HepG2 (cell line): ENCODE measurements around the gene GRID1. TPM values are rescaled to one million over a fixed set of nuclear protein-coding genes. Genes with fewer than 3 reads are reported as not detected.

Experiments used
- ATAC-seq: fragments of 200-7000 bp; cut with Tn5 transposase; 3 replicates; pipeline ENCODE4 v1.9.1; 2020; ENCODE audit warnings: mild to moderate bottlenecking, moderate library complexity
- BruUV-seq: library from RNA; stranded (reverse); fragments of 400-500 nt; replicated peaks from 2 replicates; lab custom pipeline; 2021; lab: Mats Ljungman, UMichigan
- CTCF ChIA-PET: fragments of 300-600 bp; formaldehyde crosslinking; extraction: SDS; loops from one replicate; lab custom pipeline; 2021; ENCODE audit warnings: low total read pairs, inconsistent platforms, low intra/inter-chr PET ratio; lab: Yijun Ruan, JAX
- POLR2A ChIA-PET: fragments of 350-600 bp; sonication (Branson Sonifier 250); formaldehyde crosslinking; loops from one replicate; lab custom pipeline; 2020; ENCODE audit warnings: antibody characterized with exemption, inconsistent platforms; lab: Yijun Ruan, JAX
- DNase-seq: peaks from one replicate; pipeline ENCODE4 v3.0.0-alpha.2; 2015; ENCODE audit warnings: low spot score
- FAIRE-seq: peaks from 3 replicates; lab custom pipeline; 2011; peaks lifted over from hg19 to GRCh38; lab: Jason Lieb, UNC
- H2AFZ ChIP-seq: one replicate; pipeline ENCODE4 v1.6.1; 2011; ENCODE audit warnings: low read length, inconsistent platforms
- H3K27ac ChIP-seq: fragments of 300-600 bp; 3 replicates; pipeline ENCODE4 v1.8.0; 2011; ENCODE audit warnings: mixed run types, mild to moderate bottlenecking, mixed read lengths, low read length, inconsistent platforms; ENCODE audit not compliant: insufficient read depth; ENCODE audit errors: extremely low read length
- H3K27me3 ChIP-seq, 2 experiments: fragments of 200-600 bp in 1 of 2; 2 replicates in 1 of 2; 3 replicates in 1 of 2; pipeline versions ENCODE4 v1.6.0 to v1.8.0; 2011; ENCODE audit warnings: low read length in 2 of 2, mild to moderate bottlenecking in 2 of 2, moderate library complexity in 2 of 2, inconsistent platforms in 1 of 2; ENCODE audit not compliant: insufficient read depth in 2 of 2, control insufficient read depth in 1 of 2
- H3K36me3 ChIP-seq, 2 experiments: fragments of 200-600 bp in 1 of 2; replicated peaks in 1 of 2; 2 replicates in 1 of 2; 3 replicates in 1 of 2; pipeline versions ENCODE4 v1.5.1 to v1.8.0; 2011; ENCODE audit warnings: low read length in 2 of 2, inconsistent platforms in 1 of 2; ENCODE audit not compliant: insufficient read depth in 2 of 2, control insufficient read depth in 1 of 2
- H3K4me1 ChIP-seq: 2 replicates; pipeline ENCODE4 v1.5.1; 2012; ENCODE audit warnings: low read length, inconsistent platforms; ENCODE audit not compliant: insufficient read depth
- H3K4me2 ChIP-seq: 2 replicates; pipeline ENCODE4 v1.6.0; 2011; ENCODE audit warnings: low read depth, low read length, inconsistent platforms
- H3K4me3 ChIP-seq, 3 experiments: fragments of 200-600 bp in 1 of 3; sonication (generic), shearing (Covaris generic) in 1 of 3; replicated peaks in 1 of 3; 2 replicates each; pipeline ENCODE4 v1.5.1; 2011 to 2016; ENCODE audit warnings: low read length in 3 of 3, inconsistent platforms in 2 of 3, low read depth in 2 of 3, mild to moderate bottlenecking in 2 of 3, control low read depth in 1 of 3, mixed read lengths in 1 of 3; ENCODE audit not compliant: insufficient read depth in 1 of 3
- H3K79me2 ChIP-seq: one replicate; pipeline ENCODE4 v1.6.1; 2011; ENCODE audit warnings: low read length, inconsistent platforms; ENCODE audit not compliant: insufficient read depth
- H3K9ac ChIP-seq: 2 replicates; pipeline ENCODE4 v1.6.0; 2011; ENCODE audit warnings: mild to moderate bottlenecking, low read depth, low read length, inconsistent platforms; ENCODE audit not compliant: insufficient read depth
- H3K9me3 ChIP-seq: 2 replicates; pipeline ENCODE4 v1.5.1; 2012; ENCODE audit warnings: mild to moderate bottlenecking, low read length
- H4K20me1 ChIP-seq: 2 replicates; pipeline ENCODE4 v1.6.0; 2011; ENCODE audit warnings: inconsistent platforms, mild to moderate bottlenecking, low read length, moderate library complexity; ENCODE audit not compliant: insufficient read depth
- ATAD3A ChIP-seq: sonication (generic); formaldehyde crosslinking; IDR thresholded peaks from 2 replicates; pipeline ENCODE4 v1.4.0; 2020; ENCODE audit warnings: missing genetic modification reagents
- CEBPG ChIP-seq: IDR thresholded peaks from 2 replicates; pipeline ENCODE4 v1.6.1; 2016
- HNRNPUL1 ChIP-seq: fragments of 200-400 bp; formaldehyde crosslinking; IDR thresholded peaks from 2 replicates; pipeline ENCODE4 v1.6.1; 2017; ENCODE audit warnings: low read depth, mild to moderate bottlenecking, low read length, moderate library complexity
- KLF12 ChIP-seq: sonication (generic); formaldehyde crosslinking; IDR thresholded peaks from 2 replicates; pipeline ENCODE4 v1.4.0; 2020; ENCODE audit warnings: missing genetic modification reagents, borderline replicate concordance
- MYNN ChIP-seq: sonication (generic); formaldehyde crosslinking; IDR thresholded peaks from 2 replicates; pipeline ENCODE4 v1.4.0; 2020; ENCODE audit warnings: mild to moderate bottlenecking, low read depth, missing genetic modification reagents
- RAD51 ChIP-seq: fragments of 450-650 bp; IDR thresholded peaks from 2 replicates; pipeline ENCODE4 v1.6.1; 2016; ENCODE audit warnings: borderline replicate concordance
- SMYD3 ChIP-seq: sonication (generic); formaldehyde crosslinking; IDR thresholded peaks from 2 replicates; pipeline ENCODE4 v1.8.1; 2023; ENCODE audit warnings: mild to moderate bottlenecking, missing genetic modification reagents
- SOX13 ChIP-seq, 3 experiments: fragments of 450-650 bp in 1 of 3; sonication (generic) in 1 of 3; formaldehyde crosslinking in 1 of 3; IDR thresholded peaks in 2 of 3; conservative IDR thresholded peaks in 1 of 3; 2 replicates each; pipeline versions ENCODE4 v1.5.0 to v1.6.1; 2016 to 2020; ENCODE audit warnings: antibody characterized with exemption in 1 of 3, mild to moderate bottlenecking in 1 of 3, missing compliant biosample characterization in 1 of 3, missing genetic modification reagents in 1 of 3, moderate library complexity in 1 of 3
- ZNF570 ChIP-seq: sonication (generic); formaldehyde crosslinking; IDR thresholded peaks from 2 replicates; pipeline ENCODE4 v1.4.0; 2020; ENCODE audit warnings: mild to moderate bottlenecking, missing genetic modification reagents, borderline replicate concordance
- WGBS: methylation state at CpG from one replicate; pipeline ENCODE4 v1.1.6; 2017; ENCODE audit warnings: low lambda C conversion rate; 5-methylcytosine and 5-hydroxymethylcytosine counted together
- in situ Hi-C: cut with HindIII; loops from 2 replicates; pipeline ENCODE4 v1.10.0; 2017; ENCODE audit warnings: low pct_unique_long_range_greater_than_20kb; ENCODE audit not compliant: extremely low pct_ligation_motif_present
- intact Hi-C: fragments of 100-400 bp; cut with micrococcal nuclease; formaldehyde crosslinking; loops from one replicate; pipeline ENCODE4 v1.10.0; 2022; ENCODE audit not compliant: unreplicated experiment
- polyA plus RNA-seq, 8 experiments: library from polyadenylated mRNA; depleted of rRNA in 3 of 8; stranded (reverse) in 7 of 8; unstranded in 1 of 8; fragments of >200 nt; fragmentation: Illumina TruSeq in 4 of 8; extraction: Trizol in 4 of 8; gene quantifications; 2 replicates each; pipeline versions ENCODE4 v1.2.1 to v1.2.3, GENCODE V29; 2011 to 2016; ENCODE audit warnings: low read depth in 4 of 8, missing spikeins in 1 of 8, mixed read lengths in 1 of 8; ENCODE audit not compliant: insufficient read depth in 1 of 8
- total RNA-seq, 5 experiments: library from RNA; depleted of rRNA; stranded (reverse); fragments of >200 nt; fragmentation: Illumina TruSeq; extraction: Trizol; gene quantifications; 2 replicates each; pipeline ENCODE4 v1.2.3, GENCODE V29; 2016; ENCODE audit warnings: low read depth in 1 of 5
- TF ChIP-seq, protein P1 (sequence below): sonication (generic); formaldehyde crosslinking; IDR thresholded peaks from 2 replicates; pipeline ENCODE4 v1.5.0; 2020; ENCODE audit warnings: mild to moderate bottlenecking, missing genetic modification reagents
- TF ChIP-seq, protein P2 (sequence below): sonication (generic); formaldehyde crosslinking; IDR thresholded peaks from 2 replicates; pipeline ENCODE4 v1.4.0; 2020; ENCODE audit warnings: mild to moderate bottlenecking, missing genetic modification reagents

Gene GRID1
- total and polyA plus RNA-seq, 2 of the 13 experiments (the other 11 are each of a cell fraction or from before 2014, with no cell fraction given), result 0.05 TPM; not detected in 1

DNA sequence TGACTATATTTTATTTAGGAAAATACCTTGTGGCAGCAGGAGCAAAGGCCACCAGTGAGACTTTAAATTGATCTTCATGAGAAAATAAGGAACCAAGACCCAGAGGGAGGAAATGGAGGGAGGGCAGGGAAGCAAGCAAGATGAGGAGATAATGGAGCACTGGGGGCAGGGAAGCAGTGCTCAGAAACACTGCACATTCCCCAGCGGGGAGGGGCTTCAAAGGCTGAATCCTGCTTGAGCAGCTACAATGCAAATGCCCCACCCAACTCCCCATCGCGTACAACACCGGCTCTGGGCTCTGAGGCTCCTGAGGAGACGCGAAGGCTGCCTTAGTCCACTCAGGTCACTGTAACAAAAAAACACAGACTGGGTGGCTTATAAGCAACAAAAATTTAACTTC lies 503.8 kb downstream of the GRID1 start:
- ChIA-PET CTCF (no interaction called here), POLR2A (no interaction called here)
- DNase-seq (no peak), ATAC-seq (no peak), FAIRE-seq (no peak)
- no peaks in the 10 kb centered on the region for H3K79me2 ChIP-seq
- H3K9me3 ChIP-seq, result no peaks in the 10 kb centered on the region
- H4K20me1 ChIP-seq, result no peaks in the 10 kb centered on the region
- no peak overlapping the region for H3K27ac ChIP-seq
- H3K9ac ChIP-seq, result no peak overlapping the region
- intact Hi-C loops, result no loop called here
- no peaks in the 10 kb centered on the region for H3K27me3 ChIP-seq
- in situ Hi-C loops, result no loop called here
- no peak for TF ChIP-seq RAD51
- no peak for TF ChIP-seq ZNF570 (CRISPR knock-in tag)
- TF ChIP-seq KLF12 (CRISPR knock-in tag), result no peak
- TF ChIP-seq ATAD3A (CRISPR knock-in tag), result no peak
- TF ChIP-seq HNRNPUL1, result no peak
- H2AFZ ChIP-seq, result no peak overlapping the region
- H3K4me1 ChIP-seq, result no peaks in the 10 kb centered on the region
- H3K4me3 ChIP-seq, result no peak overlapping the region
- H3K4me2 ChIP-seq, result no peak overlapping the region
- no peaks in the 10 kb centered on the region for H3K36me3 ChIP-seq
- WGBS, result 23% methylated on average over 6 of the region's 6 CpGs
- no TSS peak for BruUV-seq

DNA sequence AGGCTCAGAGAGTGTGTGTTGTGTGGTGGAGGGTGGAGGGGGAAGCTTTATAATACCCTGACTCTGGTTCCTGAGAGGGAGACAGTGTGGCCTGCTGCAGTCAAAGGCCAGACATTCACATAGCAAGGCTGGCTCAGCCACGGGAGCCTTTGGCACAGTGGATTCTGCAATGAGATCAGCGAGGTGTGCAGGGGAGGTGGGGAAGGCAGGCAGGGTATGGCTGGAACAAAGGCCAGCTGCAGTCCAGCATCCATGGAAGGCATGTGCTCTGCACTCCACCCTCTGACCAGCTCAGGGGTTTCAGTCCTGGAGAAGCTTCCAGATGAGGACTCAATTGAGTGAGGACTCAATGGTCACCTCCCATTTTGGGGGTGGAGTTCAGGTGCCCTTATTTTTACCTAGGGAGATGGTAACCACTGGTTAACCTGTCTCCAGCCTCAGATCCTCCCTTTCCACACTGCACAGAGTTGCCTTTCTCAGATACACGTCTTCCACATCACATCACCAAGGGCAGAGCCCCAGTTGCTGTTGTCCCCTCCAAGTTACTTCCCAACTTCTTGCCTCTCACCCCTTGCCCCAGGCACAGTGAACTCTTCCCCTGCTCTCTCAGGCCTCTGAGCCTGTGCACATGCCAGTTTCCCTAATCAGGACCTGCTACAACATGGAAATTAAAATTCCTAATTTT lies 504.9 kb downstream of the GRID1 start:
- CTCF ChIA-PET, result no interaction called here
- no peaks in the 10 kb centered on the region for H3K4me1 ChIP-seq
- intact Hi-C loops, result no loop called here
- no peaks in the 10 kb centered on the region for H4K20me1 ChIP-seq
- no peak overlapping the region for H3K4me2 ChIP-seq
- no peak overlapping the region for H3K4me3 ChIP-seq
- POLR2A ChIA-PET, result no interaction called here
- no peak overlapping the region for H2AFZ ChIP-seq
- no peaks in the 10 kb centered on the region for H3K36me3 ChIP-seq
- no peak overlapping the region for H3K27ac ChIP-seq
- in situ Hi-C loops, result no loop called here
- DNase-seq, result no peak
- no peak overlapping the region for H3K9ac ChIP-seq
- no peaks in the 10 kb centered on the region; a peak in 1 of 5 replicates for H3K27me3 ChIP-seq
- BruUV-seq, result no TSS peak
- WGBS, result 4% methylated on average over 3 of the region's 3 CpGs
- no peaks in the 10 kb centered on the region for H3K79me2 ChIP-seq
- H3K9me3 ChIP-seq, result no peaks in the 10 kb centered on the region
- ATAC-seq, result no peak
- no peak for FAIRE-seq
- TF ChIP-seq MYNN (CRISPR knock-in tag) (no peak), CEBPG (CRISPR knock-in tag) (no peak), SMYD3 (CRISPR knock-in tag) (no peak), SOX13 (IDR thresholded peaks at IDR 0.05) (no peak), SOX13 (CRISPR knock-in tag; conservative IDR thresholded peaks at IDR 0.05 in 1 of 2, IDR thresholded peaks at IDR 0.05 in 1 of 2) (no peak)
- TF ChIP-seq, protein P1, sequence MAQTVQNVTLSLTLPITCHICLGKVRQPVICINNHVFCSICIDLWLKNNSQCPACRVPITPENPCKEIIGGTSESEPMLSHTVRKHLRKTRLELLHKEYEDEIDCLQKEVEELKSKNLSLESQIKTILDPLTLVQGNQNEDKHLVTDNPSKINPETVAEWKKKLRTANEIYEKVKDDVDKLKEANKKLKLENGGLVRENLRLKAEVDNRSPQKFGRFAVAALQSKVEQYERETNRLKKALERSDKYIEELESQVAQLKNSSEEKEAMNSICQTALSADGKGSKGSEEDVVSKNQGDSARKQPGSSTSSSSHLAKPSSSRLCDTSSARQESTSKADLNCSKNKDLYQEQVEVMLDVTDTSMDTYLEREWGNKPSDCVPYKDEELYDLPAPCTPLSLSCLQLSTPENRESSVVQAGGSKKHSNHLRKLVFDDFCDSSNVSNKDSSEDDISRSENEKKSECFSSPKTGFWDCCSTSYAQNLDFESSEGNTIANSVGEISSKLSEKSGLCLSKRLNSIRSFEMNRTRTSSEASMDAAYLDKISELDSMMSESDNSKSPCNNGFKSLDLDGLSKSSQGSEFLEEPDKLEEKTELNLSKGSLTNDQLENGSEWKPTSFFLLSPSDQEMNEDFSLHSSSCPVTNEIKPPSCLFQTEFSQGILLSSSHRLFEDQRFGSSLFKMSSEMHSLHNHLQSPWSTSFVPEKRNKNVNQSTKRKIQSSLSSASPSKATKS (CRISPR knock-in tag), result no peak
- TF ChIP-seq, protein P2, sequence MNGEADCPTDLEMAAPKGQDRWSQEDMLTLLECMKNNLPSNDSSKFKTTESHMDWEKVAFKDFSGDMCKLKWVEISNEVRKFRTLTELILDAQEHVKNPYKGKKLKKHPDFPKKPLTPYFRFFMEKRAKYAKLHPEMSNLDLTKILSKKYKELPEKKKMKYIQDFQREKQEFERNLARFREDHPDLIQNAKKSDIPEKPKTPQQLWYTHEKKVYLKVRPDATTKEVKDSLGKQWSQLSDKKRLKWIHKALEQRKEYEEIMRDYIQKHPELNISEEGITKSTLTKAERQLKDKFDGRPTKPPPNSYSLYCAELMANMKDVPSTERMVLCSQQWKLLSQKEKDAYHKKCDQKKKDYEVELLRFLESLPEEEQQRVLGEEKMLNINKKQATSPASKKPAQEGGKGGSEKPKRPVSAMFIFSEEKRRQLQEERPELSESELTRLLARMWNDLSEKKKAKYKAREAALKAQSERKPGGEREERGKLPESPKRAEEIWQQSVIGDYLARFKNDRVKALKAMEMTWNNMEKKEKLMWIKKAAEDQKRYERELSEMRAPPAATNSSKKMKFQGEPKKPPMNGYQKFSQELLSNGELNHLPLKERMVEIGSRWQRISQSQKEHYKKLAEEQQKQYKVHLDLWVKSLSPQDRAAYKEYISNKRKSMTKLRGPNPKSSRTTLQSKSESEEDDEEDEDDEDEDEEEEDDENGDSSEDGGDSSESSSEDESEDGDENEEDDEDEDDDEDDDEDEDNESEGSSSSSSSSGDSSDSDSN (CRISPR knock-in tag), result no peak
